Adrenal gland (tissue), 19 donors: ENCODE measurements around the gene MINPP1. TPM values are rescaled to one million over a fixed set of nuclear protein-coding genes. Genes with fewer than 3 reads are reported as not detected.
"Not testable (repeated sequence)": the region's sequence is repeated elsewhere in the genome, so short reads cannot be mapped to it uniquely, and the experiment has no call there.

ENCODE experiments used
- DNase-seq, 7 donors: peaks; one replicate each; pipeline ENCODE4 v3.0.0-alpha.2; 2019 to 2020
- H3K27ac ChIP-seq, 5 donors: fragments of 200-600 bp; sonication (generic) in 4 of 5; 1 replicate in 3 of 5; 2 replicates in 2 of 5; pipeline versions ENCODE4 v1.5.1 to v1.8.0; 2016 to 2020; ENCODE audit warnings: mild to moderate bottlenecking in 1 of 5
- H3K27me3 ChIP-seq: fragments of 200-600 bp; 2 replicates; pipeline ENCODE4 v1.8.0; 2021
- H3K36me3 ChIP-seq, 2 donors: fragments of 200-600 bp; replicated peaks in 1 of 2; 1 replicate in 1 of 2; 2 replicates in 1 of 2; pipeline versions ENCODE4 v1.5.1 to v1.8.0; 2018 to 2022
- H3K4me1 ChIP-seq, 2 donors: fragments of 200-600 bp; replicated peaks in 1 of 2; 1 replicate in 1 of 2; 2 replicates in 1 of 2; pipeline versions ENCODE4 v1.5.1 to v1.8.0; 2018 to 2021
- H3K4me3 ChIP-seq, 4 donors: fragments of 200-600 bp; sonication (generic) in 3 of 4; one replicate each; pipeline ENCODE4 v1.5.1; 2016 to 2018
- H3K9me3 ChIP-seq, 3 donors: fragments of 200-600 bp; sonication (generic) in 1 of 3; replicated peaks in 1 of 3; 1 replicate in 2 of 3; 2 replicates in 1 of 3; pipeline versions ENCODE4 v1.5.1 to v1.8.0; 2016 to 2021
- POLR2A ChIP-seq, 2 donors: fragments of 450-650 bp; IDR thresholded peaks; one replicate each; pipeline ENCODE4 v1.6.1; 2017; ENCODE audit warnings: antibody characterized with exemption in 2 of 2, mild to moderate bottlenecking in 2 of 2, moderate library complexity in 1 of 2
- WGBS, 4 donors: extraction: QIAGEN DNeasy Blood & Tissue Kit in 2 of 4; methylation state at CpG; one replicate each; pipeline versions ENCODE4 v1.1.5 to v1.1.7; 2013 to 2017; 5-methylcytosine and 5-hydroxymethylcytosine counted together
- intact Hi-C, 2 donors: fragments of 100-400 bp; cut with DNase I; formaldehyde crosslinking; loops; one replicate each; pipeline versions ENCODE4 v1.14.1 to v1.15.0; 2022 to 2023
- long read RNA-seq, 10 donors: library from polyadenylated mRNA in 3 of 10; unstranded in 2 of 10; stranded (forward) in 1 of 10; transcript quantifications; one replicate each; pipeline ENCODE4 v2.0.0 and lab custom pipeline, GENCODE V29; 2021 to 2026
- polyA plus RNA-seq, 3 donors: library from polyadenylated mRNA; stranded (reverse); fragments of 200-250 nt in 2 of 3; fragments of 350-450 nt in 1 of 3; fragmentation: Illumina TruSeq in 1 of 3; extraction: RNeasy Lipid Tissue Mini Kit (QIAGEN cat#74804) in 1 of 3; gene quantifications; one replicate each; pipeline ENCODE4 v1.2.3, GENCODE V29; 2013 to 2014
- total RNA-seq, 9 donors: library from RNA; depleted of rRNA in 4 of 9; stranded (reverse); fragments of >200 nt in 4 of 9; fragments of 120-200 nt in 1 of 9; fragmentation: NEBNext Ultra II Directional in 1 of 9; extraction: Animal tissue kit (Norgen Biotek cat#: 25700) in 1 of 9; gene quantifications; one replicate each; pipeline versions ENCODE4 v1.1.0 to v1.2.4, GENCODE V29; 2013 to 2023
- TF ChIP-seq, protein P1 (sequence below), 6 experiments: fragments of 450-650 bp in 4 of 6; fragments of 200-600 bp in 2 of 6; sonication (generic) in 1 of 6; IDR thresholded peaks; 1 replicate in 5 of 6; 2 replicates in 1 of 6; pipeline versions ENCODE4 v1.5.1 to v1.8.0; 2016 to 2021; ENCODE audit warnings: antibody characterized with exemption in 6 of 6, mild to moderate bottlenecking in 2 of 6, moderate library complexity in 1 of 6
- donor health status: healthy with polysubstance abuse.
- donor health status: Bipolar disorder and iron deficiency.
- donor health status: DM: yes; HTN: yes; CAD: no.
- donor health status: DM: no; HTN: no; CAD: no.
- donor health status: DM: no; HTN: no; CAD: no.
- donor health status: DM: yes; HTN: yes; CAD: no.

MINPP1 gene, protein sequence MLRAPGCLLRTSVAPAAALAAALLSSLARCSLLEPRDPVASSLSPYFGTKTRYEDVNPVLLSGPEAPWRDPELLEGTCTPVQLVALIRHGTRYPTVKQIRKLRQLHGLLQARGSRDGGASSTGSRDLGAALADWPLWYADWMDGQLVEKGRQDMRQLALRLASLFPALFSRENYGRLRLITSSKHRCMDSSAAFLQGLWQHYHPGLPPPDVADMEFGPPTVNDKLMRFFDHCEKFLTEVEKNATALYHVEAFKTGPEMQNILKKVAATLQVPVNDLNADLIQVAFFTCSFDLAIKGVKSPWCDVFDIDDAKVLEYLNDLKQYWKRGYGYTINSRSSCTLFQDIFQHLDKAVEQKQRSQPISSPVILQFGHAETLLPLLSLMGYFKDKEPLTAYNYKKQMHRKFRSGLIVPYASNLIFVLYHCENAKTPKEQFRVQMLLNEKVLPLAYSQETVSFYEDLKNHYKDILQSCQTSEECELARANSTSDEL
- total RNA-seq (10 to 100 TPM; 35.3 to 75.8 (median 54.8) TPM), polyA plus RNA-seq (10 to 100 TPM; 19.4 to 27.1 (median 22.3) TPM)
- long read RNA-seq, donor 1, transcript MINPP1-202 (5 exons, 2,415 nt), result major isoform, 22 of 73 reads
- long read RNA-seq, donor 1, partial matches to known transcripts, result 51 of 73 reads
- long read RNA-seq, donor 1, other reads (novel, unspliced or antisense), result 0 of 73 reads
- long read RNA-seq, donor 2, transcript MINPP1-202 (5 exons, 2,415 nt), result major isoform, 16 of 16 reads
- long read RNA-seq, donor 2, partial matches to known transcripts, result 0 of 16 reads
- long read RNA-seq, donor 2, other reads (novel, unspliced or antisense), result 0 of 16 reads
- long read RNA-seq, donor 3, transcript MINPP1-202 (5 exons, 2,415 nt), result major isoform, 18 of 43 reads
- long read RNA-seq, donor 3, partial matches to known transcripts, result 25 of 43 reads
- long read RNA-seq, donor 3, other reads (novel, unspliced or antisense), result 0 of 43 reads
- long read RNA-seq, donor 4, transcript MINPP1-202 (5 exons, 2,415 nt), result major isoform, 43 of 51 reads
- long read RNA-seq, donor 4, partial matches to known transcripts, result 4 of 51 reads
- long read RNA-seq, donor 4, other reads (novel, unspliced or antisense), result 4 of 51 reads
- long read RNA-seq, donor 5, transcript MINPP1-202 (5 exons, 2,415 nt), result major isoform, 157 of 162 reads
- long read RNA-seq, donor 5, partial matches to known transcripts, result 0 of 162 reads
- long read RNA-seq, donor 5, other reads (novel, unspliced or antisense), result 3 of 162 reads
- long read RNA-seq, donor 6, transcript MINPP1-202 (5 exons, 2,415 nt), result major isoform, 23 of 25 reads
- long read RNA-seq, donor 6, partial matches to known transcripts, result 2 of 25 reads
- long read RNA-seq, donor 6, other reads (novel, unspliced or antisense), result 0 of 25 reads
- long read RNA-seq, donor 7, transcript MINPP1-202 (5 exons, 2,415 nt), result major isoform, 8 of 8 reads
- long read RNA-seq, donor 7, partial matches to known transcripts, result 0 of 8 reads
- long read RNA-seq, donor 7, other reads (novel, unspliced or antisense), result 0 of 8 reads
- long read RNA-seq, donor 8, transcript MINPP1-202 (5 exons, 2,415 nt), result major isoform, 30 of 32 reads
- long read RNA-seq, donor 8, partial matches to known transcripts, result 0 of 32 reads
- long read RNA-seq, donor 8, other reads (novel, unspliced or antisense), result 0 of 32 reads
- long read RNA-seq, donor 9, transcript MINPP1-202 (5 exons, 2,415 nt), result major isoform, 24 of 53 reads
- long read RNA-seq, donor 9, partial matches to known transcripts, result 29 of 53 reads
- long read RNA-seq, donor 9, other reads (novel, unspliced or antisense), result 0 of 53 reads
- long read RNA-seq, donor 10, transcript MINPP1-202 (5 exons, 2,415 nt), result major isoform, 13 of 13 reads
- long read RNA-seq, donor 10, partial matches to known transcripts, result 0 of 13 reads
- long read RNA-seq, donor 10, other reads (novel, unspliced or antisense), result 0 of 13 reads

DNA sequence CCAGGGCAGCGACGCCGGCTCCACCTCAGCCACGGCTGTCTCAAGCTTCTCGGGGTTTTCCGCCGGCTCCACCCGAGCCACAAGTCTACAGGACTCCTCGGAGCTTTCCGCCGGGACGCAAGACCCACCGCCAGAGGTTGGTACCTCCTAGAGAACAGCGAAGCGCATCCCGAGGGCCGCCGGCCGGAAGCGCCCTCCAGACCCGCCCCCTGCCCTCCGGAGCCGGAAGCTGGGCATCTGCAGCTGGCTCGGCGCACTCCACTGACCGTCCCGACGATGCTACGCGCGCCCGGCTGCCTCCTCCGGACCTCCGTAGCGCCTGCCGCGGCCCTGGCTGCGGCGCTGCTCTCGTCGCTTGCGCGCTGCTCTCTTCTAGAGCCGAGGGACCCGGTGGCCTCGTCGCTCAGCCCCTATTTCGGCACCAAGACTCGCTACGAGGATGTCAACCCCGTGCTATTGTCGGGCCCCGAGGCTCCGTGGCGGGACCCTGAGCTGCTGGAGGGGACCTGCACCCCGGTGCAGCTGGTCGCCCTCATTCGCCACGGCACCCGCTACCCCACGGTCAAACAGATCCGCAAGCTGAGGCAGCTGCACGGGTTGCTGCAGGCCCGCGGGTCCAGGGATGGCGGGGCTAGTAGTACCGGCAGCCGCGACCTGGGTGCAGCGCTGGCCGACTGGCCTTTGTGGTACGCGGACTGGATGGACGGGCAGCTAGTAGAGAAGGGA lies at the start of gene MINPP1:
TSS of gene MINPP1 (plus strand) at position 254 of the 726 bp plus-strand sequence. CDS start at position 277, 23 bp downstream.
- Histone ChIP-seq H3K4me3 (peak within 1 kb of the TSS; percentile 65 to 97 (median 88)), H3K4me1 (peaks cover 7 to 34% of the 10 kb centered on the region in 2 donors), H3K27me3 (no peaks in the 10 kb centered on the region), H3K27ac (peak within 1 kb of the TSS; percentile 70 to 89 (median 84)), H3K36me3 (peaks cover 0 to 17% of the 10 kb centered on the region in 2 donors), H3K9me3 (peaks cover 0 to 5% (median 0%) of the 10 kb centered on the region in 3 donors)
- DNase-seq, result peak; percentile 83 to 91 (median 86)
- peak; percentile 32 to 70 for TF ChIP-seq POLR2A (IDR thresholded peaks at IDR 0.05)
- TF ChIP-seq, protein P1, sequence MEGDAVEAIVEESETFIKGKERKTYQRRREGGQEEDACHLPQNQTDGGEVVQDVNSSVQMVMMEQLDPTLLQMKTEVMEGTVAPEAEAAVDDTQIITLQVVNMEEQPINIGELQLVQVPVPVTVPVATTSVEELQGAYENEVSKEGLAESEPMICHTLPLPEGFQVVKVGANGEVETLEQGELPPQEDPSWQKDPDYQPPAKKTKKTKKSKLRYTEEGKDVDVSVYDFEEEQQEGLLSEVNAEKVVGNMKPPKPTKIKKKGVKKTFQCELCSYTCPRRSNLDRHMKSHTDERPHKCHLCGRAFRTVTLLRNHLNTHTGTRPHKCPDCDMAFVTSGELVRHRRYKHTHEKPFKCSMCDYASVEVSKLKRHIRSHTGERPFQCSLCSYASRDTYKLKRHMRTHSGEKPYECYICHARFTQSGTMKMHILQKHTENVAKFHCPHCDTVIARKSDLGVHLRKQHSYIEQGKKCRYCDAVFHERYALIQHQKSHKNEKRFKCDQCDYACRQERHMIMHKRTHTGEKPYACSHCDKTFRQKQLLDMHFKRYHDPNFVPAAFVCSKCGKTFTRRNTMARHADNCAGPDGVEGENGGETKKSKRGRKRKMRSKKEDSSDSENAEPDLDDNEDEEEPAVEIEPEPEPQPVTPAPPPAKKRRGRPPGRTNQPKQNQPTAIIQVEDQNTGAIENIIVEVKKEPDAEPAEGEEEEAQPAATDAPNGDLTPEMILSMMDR (IDR thresholded peaks at IDR 0.05), result no peak
- 0 to 2% (median 0%) methylated on average over 15 to 74 of the region's 74 CpGs for WGBS, 4 donors
- intact Hi-C loops, result no loop called here

DNA sequence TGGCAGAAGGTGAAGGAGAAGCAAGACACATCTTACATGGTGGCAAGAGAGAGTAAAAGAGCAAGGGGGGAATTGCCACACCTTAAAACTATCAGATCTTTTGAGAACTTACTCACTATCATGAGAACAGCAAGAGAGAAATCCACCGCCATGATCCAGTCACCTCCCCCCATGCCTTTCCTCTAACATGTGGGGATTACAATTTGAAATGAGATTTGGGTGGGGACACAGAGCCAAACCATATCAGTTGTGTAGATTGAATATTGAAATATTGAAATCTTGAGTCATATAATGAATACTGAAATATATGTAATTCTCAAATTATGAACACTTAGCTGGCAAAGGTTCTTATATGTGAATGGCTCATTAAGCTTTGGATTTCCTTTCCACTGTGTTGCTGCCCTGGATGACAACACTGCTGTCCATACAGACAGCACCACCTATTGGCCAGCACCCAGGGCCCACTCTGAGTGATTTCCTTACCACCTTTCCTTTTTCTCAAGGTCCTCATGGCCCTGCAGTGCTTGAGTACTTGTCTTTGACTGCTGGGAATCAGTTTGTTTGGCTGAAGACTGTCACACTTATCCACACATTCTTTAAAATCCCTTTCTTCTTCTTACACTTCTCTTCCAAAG lies 48.0 kb upstream of the MINPP1 start:
- H3K36me3 ChIP-seq, H3K4me3 ChIP-seq, H3K27me3 ChIP-seq, DNase-seq, H3K9me3 ChIP-seq, H3K27ac ChIP-seq, intact Hi-C loops, H3K4me1 ChIP-seq: not testable (repeated sequence)
- WGBS, 4 donors, result no CpG with 5 or more reads among the region's 1 CpG

DNA sequence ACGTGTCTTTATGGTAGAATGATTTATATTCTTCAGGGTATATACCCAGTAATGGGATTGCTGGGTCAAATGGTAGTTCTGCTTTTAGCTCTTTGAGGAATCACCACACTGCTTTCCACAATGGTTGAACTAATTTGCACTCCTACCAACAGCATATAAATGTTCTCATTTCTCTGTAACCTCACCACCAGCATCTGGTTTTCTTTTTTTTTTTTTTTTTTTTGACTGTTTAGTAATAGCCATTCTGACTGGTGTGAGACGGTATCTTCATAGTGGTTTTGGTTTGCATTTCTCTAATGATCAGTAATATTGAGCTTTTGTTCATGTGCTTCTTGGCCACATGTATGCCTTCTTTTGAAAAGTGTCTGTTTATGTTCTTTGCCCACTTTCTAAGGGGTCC lies 42.9 kb upstream of the MINPP1 start:
- H3K36me3 ChIP-seq, H3K4me3 ChIP-seq, H3K27ac ChIP-seq, H3K4me1 ChIP-seq, H3K9me3 ChIP-seq, H3K27me3 ChIP-seq, DNase-seq, intact Hi-C loops: not testable (repeated sequence)
- WGBS, 4 donors, result 100% methylated on average over 1 of the region's 2 CpGs

DNA sequence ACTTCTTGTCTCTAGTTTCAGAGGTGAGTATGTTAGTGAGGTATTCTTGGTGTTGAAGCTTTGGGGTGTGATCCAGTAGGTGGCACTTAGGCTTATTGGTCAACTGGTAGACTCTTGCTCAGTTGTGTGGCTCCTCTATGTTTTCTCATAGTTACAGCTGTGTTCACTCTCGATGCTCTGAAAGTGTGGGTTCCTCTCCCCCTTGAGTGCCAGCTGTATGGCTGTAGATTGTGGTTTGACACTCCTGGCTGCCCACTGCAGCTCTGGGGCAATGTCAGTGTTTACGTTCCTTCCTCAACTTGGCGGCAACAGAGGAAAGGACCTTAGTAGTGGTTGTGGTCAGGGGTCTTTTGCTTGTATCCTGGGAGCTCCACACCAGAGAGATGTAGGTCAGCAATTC lies 37.8 kb upstream of the MINPP1 start:
- H3K4me3 ChIP-seq, result not testable (repeated sequence)

DNA sequence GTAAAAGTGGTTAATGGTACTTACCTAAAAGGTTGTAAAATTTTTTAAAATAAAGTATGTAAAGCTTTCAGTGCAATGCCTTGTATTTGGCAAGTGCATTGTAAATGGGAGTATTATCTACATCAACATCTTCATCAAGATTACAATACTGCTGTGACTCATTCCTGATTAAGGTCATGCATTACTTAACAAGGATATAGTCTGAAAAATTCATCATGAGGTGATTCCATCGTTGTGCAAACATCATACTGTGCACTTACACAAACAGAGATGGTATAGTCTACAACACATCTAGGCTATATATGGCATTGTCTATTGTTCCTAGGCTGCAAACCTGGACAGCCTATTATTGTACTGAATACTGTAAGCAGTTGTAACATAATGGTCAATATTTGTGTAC lies 16.0 kb upstream of the MINPP1 start:
- H3K4me3 ChIP-seq, H3K4me1 ChIP-seq, H3K36me3 ChIP-seq, H3K9me3 ChIP-seq, H3K27ac ChIP-seq, DNase-seq, intact Hi-C loops, H3K27me3 ChIP-seq: not testable (repeated sequence)
- whole genome bisulfite sequencing, 4 donors, result 20 to 60% (median 36%) methylated on average over 1 of the region's 1 CpG

More for the DNA sequence above, 37.8 kb upstream of the MINPP1 start:
- H3K9me3 ChIP-seq, H3K27ac ChIP-seq, intact Hi-C loops, H3K4me1 ChIP-seq, DNase-seq, H3K36me3 ChIP-seq, H3K27me3 ChIP-seq: not testable (repeated sequence)
- WGBS, 4 donors, result 79 to 93% (median 83%) methylated on average over 1 to 2 of the region's 3 CpGs

DNA sequence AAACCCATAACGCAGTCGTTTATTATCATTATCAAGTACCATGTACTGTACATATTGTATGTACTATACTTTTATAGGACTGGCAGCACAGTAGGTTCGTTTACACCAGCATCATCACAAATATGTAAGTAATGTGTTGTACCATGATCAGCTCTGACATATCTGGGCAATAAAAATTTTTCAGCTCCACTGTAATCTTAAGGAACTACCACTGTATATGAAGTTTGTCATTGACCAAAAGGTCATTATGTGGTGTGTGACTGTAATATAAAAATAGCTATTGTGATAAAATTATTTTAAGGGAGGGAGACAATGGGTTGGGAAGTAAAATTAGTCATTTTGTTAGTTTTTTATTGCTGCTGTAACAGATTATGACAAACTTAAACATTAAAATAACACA lies 14.4 kb upstream of the MINPP1 start:
- intact Hi-C loops, DNase-seq, H3K9me3 ChIP-seq, H3K4me3 ChIP-seq, H3K27ac ChIP-seq, H3K27me3 ChIP-seq, H3K36me3 ChIP-seq, H3K4me1 ChIP-seq: not testable (repeated sequence)
- 80% methylated on average over 1 of the region's 3 CpGs; no CpG with 5 or more reads in 3 of the 4 donors for WGBS, 4 donors

DNA sequence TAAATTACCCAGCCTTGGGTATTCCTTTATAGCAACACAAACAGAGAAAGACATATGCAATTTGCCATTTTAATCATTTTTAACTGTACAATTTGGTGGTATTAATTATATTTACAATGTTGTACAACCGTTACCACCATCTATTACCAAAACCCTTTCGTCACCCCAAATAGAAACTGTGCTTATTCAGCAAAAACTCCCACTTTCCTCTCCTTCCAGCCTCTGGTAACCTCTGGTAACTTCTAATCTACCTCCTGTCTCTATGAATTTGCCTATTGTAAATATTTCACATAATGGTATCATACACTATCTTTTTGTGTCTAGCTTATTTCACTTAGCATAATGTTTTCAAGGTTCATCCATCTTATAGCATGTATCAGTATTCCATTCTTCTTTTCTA lies 12.2 kb upstream of the MINPP1 start:
- H3K4me3 ChIP-seq, H3K4me1 ChIP-seq, H3K27me3 ChIP-seq, H3K36me3 ChIP-seq, H3K27ac ChIP-seq, H3K9me3 ChIP-seq, intact Hi-C loops, DNase-seq: not testable (repeated sequence)
- 90 to 97% (median 95%) methylated on average over 2 of the region's 2 CpGs for WGBS, 4 donors
